ENCODE measurements around the gene MYNN.

The MYNN gene

GRCh38 chr3:169777822-169778221 lies 4.6 kb downstream of the MYNN start:
- no peak for DNase-seq (ENCODE audit: low spot score)

DNA sequence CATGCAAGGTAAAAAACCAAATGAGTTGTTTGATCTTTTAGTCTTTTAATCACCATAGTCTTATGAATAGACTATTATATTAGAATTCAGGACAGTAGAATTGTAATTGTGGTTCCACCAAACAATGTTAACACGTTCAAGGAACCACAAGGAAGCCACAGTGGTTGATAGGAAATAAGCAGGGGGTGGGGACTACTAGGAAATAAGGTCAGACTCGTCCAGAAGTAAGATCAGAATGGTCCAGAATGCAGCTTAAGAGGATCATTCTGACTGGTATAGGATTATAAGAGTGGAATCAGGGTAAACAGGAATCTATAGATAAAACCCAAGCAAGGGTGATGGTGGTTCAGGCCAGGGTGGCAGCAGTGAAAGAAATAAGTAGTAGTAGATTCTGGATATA lies 7.5 kb downstream of the MYNN start:
- no peak for DNase-seq (ENCODE audit: low spot score)

GRCh38 chr3:169781209-169781855 lies 8.1 kb downstream of the MYNN start:
- DNase-seq (ENCODE audit: low spot score), result no peak

DNA sequence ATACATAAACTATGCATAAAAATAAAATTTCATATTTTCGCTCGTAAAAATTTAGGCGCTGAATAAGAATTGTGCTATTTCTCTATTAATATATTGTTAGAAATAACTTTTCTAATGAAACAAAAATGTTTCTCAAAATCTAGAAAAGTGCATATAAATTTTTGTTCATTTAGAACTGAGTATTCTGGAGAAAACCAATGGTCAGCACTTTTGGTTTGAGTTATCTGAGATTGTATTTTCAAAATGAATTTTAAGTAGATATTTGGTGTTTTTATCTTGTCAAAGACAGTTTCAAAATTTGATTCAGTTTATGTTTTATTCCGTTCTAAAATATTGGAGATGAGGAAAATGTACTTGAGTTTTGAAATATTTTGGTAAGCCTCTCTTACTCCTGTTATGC lies 13.9 kb downstream of the MYNN start:
- no peak for DNase-seq (ENCODE audit: low spot score)

DNA sequence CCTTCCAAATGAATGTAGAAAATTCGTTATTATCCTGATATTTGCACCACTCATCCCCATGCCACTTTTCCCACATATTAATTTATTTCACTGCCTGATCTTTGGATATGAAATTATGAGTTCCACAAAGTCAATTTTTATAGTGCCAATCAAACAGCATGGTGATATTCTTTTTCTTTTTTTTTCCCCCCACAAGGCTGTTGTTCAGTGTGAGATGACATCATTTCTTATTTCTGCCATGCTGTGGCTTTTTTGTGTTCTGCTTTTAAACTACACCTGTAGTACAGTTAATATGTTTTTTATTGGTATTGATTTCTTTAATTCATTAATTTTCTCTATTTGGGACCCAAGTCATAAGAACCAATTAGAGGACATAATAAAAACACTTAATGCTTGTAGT lies 14.6 kb downstream of the MYNN start:
- DNase-seq (ENCODE audit: low spot score), result no peak

DNA sequence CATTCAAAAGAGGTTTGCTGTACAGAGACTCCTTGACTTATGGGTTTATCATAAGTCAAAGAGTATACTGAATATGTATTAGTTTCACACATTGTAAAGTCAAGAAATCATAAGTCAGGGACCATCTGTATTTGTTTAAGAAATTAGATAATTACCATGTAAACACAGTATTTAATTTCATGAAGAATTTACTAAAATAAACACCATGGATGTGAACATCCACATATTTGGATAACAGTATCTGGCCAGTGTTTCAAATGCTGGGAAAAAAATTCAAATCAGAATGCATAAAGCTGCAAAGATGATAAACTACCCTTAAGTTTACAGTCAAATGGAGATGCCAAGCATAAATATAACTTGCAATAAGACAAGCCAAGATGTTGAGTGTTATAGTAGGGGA lies 17.0 kb downstream of the MYNN start:
- no peak for DNase-seq (ENCODE audit: low spot score)

- no peak for DNase-seq (ENCODE audit: low spot score)
These were observed 17.7 kb downstream of the MYNN start for GRCh38 chr3:169790687-169791429.

DNA sequence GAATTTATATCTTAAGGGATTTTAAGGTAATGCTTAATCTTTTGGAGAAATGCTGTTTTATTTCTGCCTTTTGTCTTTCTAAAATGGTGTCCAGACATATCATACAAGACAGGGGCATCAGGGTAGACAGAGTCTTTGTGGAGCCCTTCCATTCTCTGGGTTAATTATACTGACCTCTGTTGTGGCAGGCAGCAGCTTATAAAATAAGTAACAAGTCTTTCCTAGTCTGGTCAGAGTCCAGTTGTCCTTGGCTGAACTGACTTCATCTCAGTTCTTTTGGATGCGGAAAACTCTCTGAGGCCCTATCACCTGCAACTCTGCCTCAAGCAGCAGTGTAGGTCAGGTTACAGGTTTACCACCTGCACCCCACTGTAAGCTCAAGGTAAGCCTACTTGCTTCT lies 19.2 kb downstream of the MYNN start:
- DNase-seq (ENCODE audit: low spot score), result no peak

DNA sequence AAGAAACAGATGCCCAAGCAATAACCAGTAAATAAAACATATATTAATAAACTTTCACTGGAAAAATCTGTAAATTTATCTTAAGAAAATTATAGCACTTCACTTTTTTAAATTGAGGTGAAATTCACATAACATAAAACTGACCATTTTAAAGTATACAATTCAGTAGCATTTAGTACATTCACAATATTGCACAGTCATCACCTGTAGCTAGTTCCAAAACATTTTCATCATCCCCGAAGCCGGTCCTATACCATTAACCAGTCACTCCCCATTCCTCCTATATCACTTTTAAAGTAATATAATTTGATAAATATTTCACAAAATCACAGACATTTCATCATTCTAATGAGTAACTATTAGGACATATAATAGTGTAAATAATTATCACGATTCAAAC lies 31.5 kb downstream of the MYNN start:
- no peak for DNase-seq (ENCODE audit: low spot score)

- no peak for DNase-seq (ENCODE audit: low spot score)
These were observed 36.1 kb downstream of the MYNN start for GRCh38 chr3:169809230-169809795.

- DNase-seq (ENCODE audit: low spot score), result no peak
These were observed 38.6 kb downstream of the MYNN start for GRCh38 chr3:169811631-169812331.

DNA sequence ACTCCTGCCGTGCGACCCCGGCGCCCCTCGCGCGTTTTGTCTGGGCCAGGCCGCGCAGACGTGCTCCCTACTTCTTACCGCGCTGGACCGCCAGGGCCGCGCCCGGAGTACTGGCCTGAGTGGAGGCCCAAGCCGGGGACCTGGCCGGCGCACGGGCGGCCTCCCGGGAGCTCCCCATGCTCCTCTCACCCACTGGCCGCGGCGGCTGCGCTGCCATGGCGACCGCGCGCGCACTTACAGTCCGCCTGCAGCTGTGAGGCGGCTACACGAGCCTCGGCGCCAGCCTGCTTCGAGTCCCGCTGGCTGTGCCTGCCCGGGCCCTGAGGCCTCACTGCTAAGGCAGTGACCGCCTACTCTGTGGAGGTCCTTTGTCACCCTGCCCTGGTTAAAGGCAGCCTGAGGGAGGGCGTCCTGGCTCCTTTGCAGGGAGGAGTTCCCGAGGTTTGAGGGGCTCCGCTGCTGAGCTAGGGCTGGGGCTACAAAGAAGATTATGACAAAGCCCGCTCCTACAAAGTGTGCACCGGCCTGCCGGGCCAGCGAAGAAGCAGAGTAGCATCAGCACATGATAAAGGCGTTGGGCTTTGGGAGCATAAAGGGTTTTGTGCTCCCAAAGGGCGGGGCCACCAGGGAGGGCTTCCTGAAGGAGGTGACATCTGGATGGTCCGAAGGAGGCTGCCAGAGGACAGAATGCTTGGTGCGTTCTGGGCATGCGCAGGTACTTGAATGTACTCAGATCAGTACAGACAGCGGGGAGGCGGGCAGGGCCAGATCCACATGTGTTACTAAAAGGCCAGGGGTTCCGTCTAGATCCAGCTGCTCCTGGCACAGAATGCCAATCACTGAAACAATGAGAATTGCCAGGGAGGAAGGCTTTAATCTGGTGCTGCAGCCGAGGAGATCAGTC lies 39.4 kb downstream of the MYNN start, which contains the start of the genes LRRC34 and LRRIQ4:
LRRC34 (minus strand) TSS at position 573 of the 904 bp plus-strand sequence; CDS start at position 217, 356 bp downstream.
LRRIQ4 (plus strand) TSS at position 539 of the 904 bp plus-strand sequence. CDS start 9,052 bp downstream, outside the sequence.
- DNase-seq (ENCODE audit: low spot score), result peak; percentile 69

DNA sequence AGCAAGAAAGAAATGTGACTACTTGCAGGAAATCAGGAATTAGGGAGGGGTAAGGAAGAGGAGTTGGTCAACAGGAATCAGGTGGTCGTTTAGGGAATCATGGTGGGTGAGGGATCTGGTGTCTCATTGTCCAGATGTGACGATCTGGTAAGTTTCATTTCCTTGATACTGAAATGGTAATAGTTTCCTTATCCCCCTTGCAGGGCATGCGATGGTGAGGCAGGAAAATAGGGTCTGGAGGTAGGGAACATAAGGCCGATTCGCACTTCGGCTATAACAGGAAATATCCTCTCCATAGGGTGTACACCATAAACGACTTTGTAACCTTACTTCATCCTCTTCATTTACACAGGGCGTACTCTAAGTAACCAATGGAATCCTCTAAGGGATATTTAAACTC lies 40.1 kb downstream of the MYNN start:
- no peak for DNase-seq (ENCODE audit: low spot score)

GRCh38 chr3:169813757-169814517 lies 40.7 kb downstream of the MYNN start:
- peak; percentile 34 for DNase-seq (ENCODE audit: low spot score)

GRCh38 chr3:169815590-169816150 lies 42.5 kb downstream of the MYNN start:
- DNase-seq (ENCODE audit: low spot score), result no peak

DNA sequence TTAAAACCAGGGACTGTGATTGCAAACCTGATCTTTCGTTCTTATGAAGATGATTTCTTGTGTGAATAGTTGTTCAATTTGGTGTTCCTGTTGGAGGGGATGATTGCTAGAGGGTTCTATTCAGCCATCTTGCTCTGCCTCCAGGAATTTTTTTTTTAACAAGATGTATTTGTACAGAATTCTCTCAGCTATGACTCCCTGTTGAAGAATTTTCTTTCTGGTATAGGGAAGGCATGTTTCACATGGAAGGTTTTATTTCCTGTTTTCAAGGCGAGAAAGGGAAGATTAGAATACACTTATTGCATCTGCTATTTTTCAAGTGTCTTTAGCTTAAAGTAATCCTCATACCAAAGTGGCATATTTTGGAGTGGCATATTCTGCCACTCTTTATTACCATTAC lies 45.1 kb downstream of the MYNN start:
- no peak for DNase-seq (ENCODE audit: low spot score)

GRCh38 chr3:169822091-169822490 lies 48.9 kb downstream of the MYNN start:
- DNase-seq (ENCODE audit: low spot score), result no peak

GRCh38 chr3:169822540-169822939 lies 49.3 kb downstream of the MYNN start:
- no peak for DNase-seq (ENCODE audit: low spot score)

DNA sequence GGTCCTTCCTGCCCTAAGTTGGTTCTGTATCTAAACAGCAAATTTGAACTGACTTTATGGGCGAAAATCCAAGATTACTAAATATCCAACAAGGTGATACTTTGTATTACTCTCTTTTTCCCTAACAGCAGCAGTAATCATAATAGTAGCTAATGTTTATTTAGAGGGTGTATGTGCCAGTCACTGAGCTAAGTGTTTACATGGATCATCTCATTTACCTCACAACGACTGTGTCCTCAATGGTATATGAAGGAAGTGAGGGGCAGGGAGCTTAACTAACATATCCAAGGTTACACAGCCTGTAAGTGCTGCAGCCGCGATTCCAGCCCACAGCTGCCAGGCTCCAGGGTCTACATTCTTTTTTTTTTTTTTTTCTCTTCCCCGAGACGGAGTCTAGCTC lies 49.8 kb downstream of the MYNN start:
- no peak for DNase-seq (ENCODE audit: low spot score)

DNA sequence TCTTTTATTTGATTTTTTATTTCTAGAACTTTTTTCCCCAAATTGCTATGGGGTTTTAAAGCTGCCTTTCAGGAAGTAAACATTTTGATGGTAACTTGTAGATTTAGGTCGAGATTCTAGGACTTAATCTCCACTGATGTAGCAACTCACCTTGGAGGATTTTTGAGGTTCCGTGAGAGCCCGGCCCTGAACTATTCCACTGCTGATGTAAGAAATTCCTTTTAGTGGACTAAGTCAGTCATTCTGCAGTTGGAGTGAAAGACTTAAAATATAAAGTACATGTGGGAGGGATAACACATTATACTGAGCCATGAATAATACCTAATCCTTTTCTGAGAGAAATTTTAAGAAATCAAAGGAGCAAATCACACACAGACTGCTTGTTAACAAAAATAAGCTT lies 52.1 kb downstream of the MYNN start:
- no peak for DNase-seq (ENCODE audit: low spot score)

- DNase-seq (ENCODE audit: low spot score), result no peak
These were observed 54.5 kb downstream of the MYNN start for GRCh38 chr3:169827712-169828111.
